Tibial artery (tissue), 4 donors: ENCODE data around the gene GAS2L3.

Source experiments
- DNase-seq, 2 donors: peaks; one replicate each; pipeline ENCODE4 v3.0.0-alpha.2; 2019
- H3K27ac ChIP-seq, 2 donors: fragments of 200-600 bp; sonication (generic) in 1 of 2; 1 replicate in 1 of 2; 2 replicates in 1 of 2; pipeline ENCODE4 v1.5.1; 2018 to 2019; ENCODE audit warnings: mild to moderate bottlenecking in 1 of 2
- H3K27me3 ChIP-seq, 2 donors: fragments of 200-600 bp; sonication (generic) in 1 of 2; one replicate each; pipeline versions ENCODE4 v1.5.1 to v1.6.0; 2016 to 2019
- H3K36me3 ChIP-seq, 3 donors: fragments of 200-600 bp; sonication (generic) in 2 of 3; one replicate each; pipeline ENCODE4 v1.5.1; 2016 to 2019; ENCODE audit warnings: mild to moderate bottlenecking in 2 of 3
- H3K4me1 ChIP-seq, 4 donors: fragments of 200-600 bp; sonication (generic) in 2 of 4; 1 replicate in 3 of 4; 2 replicates in 1 of 4; pipeline ENCODE4 v1.5.1; 2016 to 2019
- H3K4me3 ChIP-seq, 2 donors: fragments of 200-600 bp; sonication (generic) in 1 of 2; 1 replicate in 1 of 2; 2 replicates in 1 of 2; pipeline ENCODE4 v1.5.1; 2018 to 2019; ENCODE audit warnings: mild to moderate bottlenecking in 2 of 2
- H3K9me3 ChIP-seq, 3 donors: fragments of 200-600 bp; sonication (generic) in 1 of 3; one replicate each; pipeline ENCODE4 v1.5.1; 2016 to 2019
- CTCF ChIP-seq, 2 experiments: fragments of 200-600 bp in 1 of 2; fragments of 450-650 bp in 1 of 2; IDR thresholded peaks; one replicate each; pipeline ENCODE4 v1.5.1; 2017 to 2019; ENCODE audit warnings: antibody characterized with exemption in 2 of 2, mild to moderate bottlenecking in 1 of 2, moderate library complexity in 1 of 2
- intact Hi-C: fragments of 100-400 bp; cut with DNase I; formaldehyde crosslinking; loops from one replicate; pipeline ENCODE4 v1.15.0; 2023; ENCODE audit warnings: low total_unique reads

Gene GAS2L3

GRCh38 chr12:100534625-100535227 lies 38.8 kb upstream of the GAS2L3 start:
- no peak overlapping the region for H3K27ac ChIP-seq
- TF ChIP-seq CTCF (IDR thresholded peaks at IDR 0.05), result no peak

DNA sequence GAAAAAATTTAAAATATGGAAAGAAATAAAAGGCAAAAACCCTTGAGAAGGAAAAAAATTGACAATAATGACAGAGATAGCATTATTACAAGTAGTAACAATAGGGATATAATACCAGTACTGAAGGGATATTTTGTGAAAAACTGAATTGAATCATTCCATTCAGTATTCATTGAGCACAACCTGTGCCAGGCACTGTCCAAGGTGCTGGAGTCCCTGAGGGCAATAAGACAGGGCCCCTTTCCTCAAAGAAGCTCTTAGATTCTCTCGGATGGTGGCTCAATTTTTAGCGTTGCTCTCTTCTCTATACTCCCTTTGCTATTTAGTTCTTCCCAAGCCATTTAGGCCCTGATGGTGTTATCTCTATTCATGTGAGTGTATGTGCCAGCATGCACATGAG lies 34.3 kb upstream of the GAS2L3 start:
- TF ChIP-seq CTCF (IDR thresholded peaks at IDR 0.05), result no peak
- DNase-seq, result no peak
- Histone ChIP-seq H3K27me3 (no peaks in the 10 kb centered on the region), H3K9me3 (no peaks in the 10 kb centered on the region), H3K27ac (no peak overlapping the region), H3K4me1 (no peaks in the 10 kb centered on the region), H3K36me3 (no peaks in the 10 kb centered on the region), H3K4me3 (no peak overlapping the region)
- intact Hi-C loops, result no loop called here

More at GRCh38 chr12:100534625-100535227, 38.8 kb upstream of the GAS2L3 start:
- Histone ChIP-seq H3K9me3 (no peaks in the 10 kb centered on the region), H3K36me3 (no peaks in the 10 kb centered on the region), H3K4me3 (no peak overlapping the region), H3K4me1 (no peaks in the 10 kb centered on the region), H3K27me3 (no peaks in the 10 kb centered on the region)
- intact Hi-C loops, result no loop called here
- DNase-seq, result no peak

- H3K27ac ChIP-seq, result no peak overlapping the region
- H3K27me3 ChIP-seq, result no peaks in the 10 kb centered on the region
- no peaks in the 10 kb centered on the region for H3K36me3 ChIP-seq
- H3K9me3 ChIP-seq, result no peaks in the 10 kb centered on the region
- intact Hi-C loops, result no loop called here
- H3K4me1 ChIP-seq, result no peaks in the 10 kb centered on the region
- TF ChIP-seq CTCF (IDR thresholded peaks at IDR 0.05), result no peak
- H3K4me3 ChIP-seq, result no peak overlapping the region
- DNase-seq, result no peak
These were observed 29.3 kb upstream of the GAS2L3 start for GRCh38 chr12:100544165-100544564.

DNA sequence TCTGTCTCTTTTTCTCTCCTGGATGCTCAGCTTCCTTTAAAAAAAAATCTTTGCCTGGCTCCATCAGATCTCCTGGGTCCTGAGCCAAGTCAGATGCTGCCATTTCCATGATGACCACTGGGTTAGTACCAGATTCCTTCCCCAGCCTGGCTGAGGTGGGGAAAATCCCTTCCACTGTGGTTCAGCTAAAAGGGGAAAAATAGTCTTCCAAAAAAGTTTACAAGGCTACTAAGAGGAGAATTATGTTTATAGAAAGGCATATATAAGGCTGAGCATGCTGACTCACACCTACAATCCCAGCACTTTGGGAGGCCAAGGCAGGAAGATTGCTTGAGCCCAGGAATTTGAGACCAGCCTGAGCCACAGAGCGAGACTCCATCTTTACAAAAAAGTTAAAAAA lies 28.4 kb upstream of the GAS2L3 start:
- DNase-seq, result no peak
- Histone ChIP-seq H3K4me3 (no peak overlapping the region), H3K27ac (no peak overlapping the region), H3K4me1 (no peaks in the 10 kb centered on the region), H3K9me3 (no peaks in the 10 kb centered on the region), H3K36me3 (no peaks in the 10 kb centered on the region), H3K27me3 (no peaks in the 10 kb centered on the region)
- no peak for TF ChIP-seq CTCF (IDR thresholded peaks at IDR 0.05)
- intact Hi-C loops, result no loop called here

GRCh38 chr12:100553936-100554335 lies 19.5 kb upstream of the GAS2L3 start:
- Histone ChIP-seq H3K9me3 (no peaks in the 10 kb centered on the region), H3K4me3 (no peak overlapping the region), H3K27ac (no peak overlapping the region), H3K36me3 (no peaks in the 10 kb centered on the region), H3K27me3 (no peaks in the 10 kb centered on the region), H3K4me1 (peaks cover 0 to 3% (median 0%) of the 10 kb centered on the region in 4 donors)
- DNase-seq, result no peak
- no peak for TF ChIP-seq CTCF (IDR thresholded peaks at IDR 0.05)
- intact Hi-C loops, result loop anchor here (10.0 kb wide), 1 partner anchor 319 kb away; no protein-coding TSS in a partner anchor
